GM12892 (cell line): ENCODE data around the gene RASSF1.

Source experiments
- POLR2A ChIP-seq: IDR thresholded peaks from 2 replicates; pipeline ENCODE4 v1.6.1; 2011; ENCODE audit warnings: low read depth, low read length, control low read depth
- POLR2AphosphoS5 ChIP-seq: IDR thresholded peaks from 2 replicates; pipeline ENCODE4 v1.6.1; 2011; ENCODE audit warnings: low read depth, low read length, control low read depth
- TAF1 ChIP-seq: IDR thresholded peaks from 2 replicates; pipeline ENCODE4 v1.6.1; 2011; ENCODE audit warnings: low read depth, mild to moderate bottlenecking, control low read depth, low read length, borderline replicate concordance

DNA sequence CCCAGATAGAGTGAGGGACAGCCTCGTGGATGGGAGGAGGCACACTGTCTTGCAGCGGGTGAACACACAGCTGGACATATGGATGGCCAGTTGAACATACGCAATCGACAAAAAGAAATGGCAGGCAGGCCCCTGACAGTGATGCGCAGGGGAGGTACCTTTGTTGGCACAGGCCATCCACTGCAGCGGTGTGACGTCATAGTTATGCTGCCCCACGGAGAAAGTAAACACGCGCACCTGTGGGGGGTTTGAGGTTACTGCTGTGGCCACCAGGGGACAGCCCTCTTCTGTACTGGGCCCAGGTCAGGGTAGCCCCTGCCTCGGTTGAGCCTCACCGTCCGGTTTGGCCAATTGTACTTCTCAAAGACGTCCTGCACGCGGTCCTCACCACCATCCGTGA lies 38.1 kb upstream of the RASSF1 start:
- TF ChIP-seq POLR2A (no peak), POLR2AphosphoS5 (no peak), TAF1 (no peak)
